ENCODE measurements around the gene FLT3. TPM values are rescaled to one million over a fixed set of nuclear protein-coding genes. Genes with fewer than 3 reads are reported as not detected.

Gene FLT3
- total and polyA plus RNA-seq, 4 donors: 0.14 to 0.84 (median 0.42) TPM

DNA sequence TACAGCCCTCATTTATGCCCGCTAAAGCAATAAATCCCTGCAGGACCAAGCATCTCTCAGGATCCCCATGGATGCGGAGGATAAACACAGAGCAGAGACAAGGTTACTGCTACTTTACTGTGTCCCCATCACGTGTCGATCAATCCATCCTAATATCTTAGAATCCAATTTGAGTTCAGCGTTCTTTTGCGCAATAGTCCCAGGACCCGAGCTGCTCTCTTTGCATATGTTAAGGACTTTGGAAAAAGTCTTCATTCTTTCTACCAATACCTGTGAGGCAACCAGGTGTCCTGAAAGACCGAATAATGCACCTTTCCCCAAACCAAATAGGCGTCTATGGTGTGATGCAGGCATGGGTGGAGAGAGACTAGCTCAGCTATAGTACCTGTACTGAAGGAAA lies 73.9 kb downstream of the FLT3 start:
- DNase-seq (ENCODE audit: low spot score): no peak
- 85% methylated on average over 9 of the region's 9 CpGs for WGBS
- H3K4me3 ChIP-seq (ENCODE audit: low read depth in 1 of 3, low read length in 3 of 3): no peak overlapping the region
- no peak overlapping the region for H3K27ac ChIP-seq (ENCODE audit: low read depth in 1 of 2, low read length in 2 of 2)
- H3K9ac ChIP-seq (ENCODE audit: low read depth in 1 of 2, low read length in 2 of 2): no peak overlapping the region
- TF ChIP-seq FOXA1 (IDR thresholded peaks at IDR 0.05): no peak
- TF ChIP-seq FOXA2 (IDR thresholded peaks at IDR 0.05): no peak
- no peak for TF ChIP-seq RAD21 (IDR thresholded peaks at IDR 0.05)
- TF ChIP-seq, protein P1, sequence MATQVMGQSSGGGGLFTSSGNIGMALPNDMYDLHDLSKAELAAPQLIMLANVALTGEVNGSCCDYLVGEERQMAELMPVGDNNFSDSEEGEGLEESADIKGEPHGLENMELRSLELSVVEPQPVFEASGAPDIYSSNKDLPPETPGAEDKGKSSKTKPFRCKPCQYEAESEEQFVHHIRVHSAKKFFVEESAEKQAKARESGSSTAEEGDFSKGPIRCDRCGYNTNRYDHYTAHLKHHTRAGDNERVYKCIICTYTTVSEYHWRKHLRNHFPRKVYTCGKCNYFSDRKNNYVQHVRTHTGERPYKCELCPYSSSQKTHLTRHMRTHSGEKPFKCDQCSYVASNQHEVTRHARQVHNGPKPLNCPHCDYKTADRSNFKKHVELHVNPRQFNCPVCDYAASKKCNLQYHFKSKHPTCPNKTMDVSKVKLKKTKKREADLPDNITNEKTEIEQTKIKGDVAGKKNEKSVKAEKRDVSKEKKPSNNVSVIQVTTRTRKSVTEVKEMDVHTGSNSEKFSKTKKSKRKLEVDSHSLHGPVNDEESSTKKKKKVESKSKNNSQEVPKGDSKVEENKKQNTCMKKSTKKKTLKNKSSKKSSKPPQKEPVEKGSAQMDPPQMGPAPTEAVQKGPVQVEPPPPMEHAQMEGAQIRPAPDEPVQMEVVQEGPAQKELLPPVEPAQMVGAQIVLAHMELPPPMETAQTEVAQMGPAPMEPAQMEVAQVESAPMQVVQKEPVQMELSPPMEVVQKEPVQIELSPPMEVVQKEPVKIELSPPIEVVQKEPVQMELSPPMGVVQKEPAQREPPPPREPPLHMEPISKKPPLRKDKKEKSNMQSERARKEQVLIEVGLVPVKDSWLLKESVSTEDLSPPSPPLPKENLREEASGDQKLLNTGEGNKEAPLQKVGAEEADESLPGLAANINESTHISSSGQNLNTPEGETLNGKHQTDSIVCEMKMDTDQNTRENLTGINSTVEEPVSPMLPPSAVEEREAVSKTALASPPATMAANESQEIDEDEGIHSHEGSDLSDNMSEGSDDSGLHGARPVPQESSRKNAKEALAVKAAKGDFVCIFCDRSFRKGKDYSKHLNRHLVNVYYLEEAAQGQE (IDR thresholded peaks at IDR 0.05): no peak
- no peak for TF ChIP-seq YY1 (IDR thresholded peaks at IDR 0.05)
- no peak for TF ChIP-seq NR2F2 (IDR thresholded peaks at IDR 0.05)
- TF ChIP-seq TAF1 (conservative IDR thresholded peaks at IDR 0.05): no peak
- no peak for TF ChIP-seq HNF4A (conservative IDR thresholded peaks at IDR 0.05)
- TF ChIP-seq, protein P2, sequence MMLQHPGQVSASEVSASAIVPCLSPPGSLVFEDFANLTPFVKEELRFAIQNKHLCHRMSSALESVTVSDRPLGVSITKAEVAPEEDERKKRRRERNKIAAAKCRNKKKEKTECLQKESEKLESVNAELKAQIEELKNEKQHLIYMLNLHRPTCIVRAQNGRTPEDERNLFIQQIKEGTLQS (IDR thresholded peaks at IDR 0.05): no peak
- no peak for TF ChIP-seq CTCF (IDR thresholded peaks at IDR 0.05; ENCODE audit: low read depth, low read length, missing input control)
- TF ChIP-seq ZBTB33 (IDR thresholded peaks at IDR 0.05): no peak
- H3K27me3 ChIP-seq (ENCODE audit: control insufficient read depth in 4 of 4, insufficient read depth in 4 of 4, low read length in 3 of 4): no peaks in the 10 kb centered on the region
- peaks cover 0 to 7% (median 5%) of the 10 kb centered on the region in 4 donors for H3K4me1 ChIP-seq (ENCODE audit: control insufficient read depth in 4 of 4, insufficient read depth in 4 of 4, low read length in 3 of 4)
- H3K36me3 ChIP-seq (ENCODE audit: control insufficient read depth in 4 of 4, insufficient read depth in 3 of 4, low read depth in 1 of 4, low read length in 3 of 4): no peaks in the 10 kb centered on the region
- no peaks in the 10 kb centered on the region for H3K9me3 ChIP-seq (ENCODE audit: control insufficient read depth in 4 of 4, low read length in 3 of 4)

GRCh38 chr13:28022848-28023518 lies 77.4 kb downstream of the FLT3 start:
- no peaks in the 10 kb centered on the region for H3K36me3 ChIP-seq (ENCODE audit: control insufficient read depth in 4 of 4, insufficient read depth in 3 of 4, low read depth in 1 of 4, low read length in 3 of 4)
- TF ChIP-seq, protein P1 (IDR thresholded peaks at IDR 0.05): no peak
- TF ChIP-seq, protein P2 (IDR thresholded peaks at IDR 0.05): no peak
- TF ChIP-seq HNF4G (IDR thresholded peaks at IDR 0.05): no peak
- no peak for TF ChIP-seq CTCF (IDR thresholded peaks at IDR 0.05; ENCODE audit: low read depth, low read length, missing input control)
- no peak for TF ChIP-seq ZBTB33 (IDR thresholded peaks at IDR 0.05)
- no peak for TF ChIP-seq RXRA (IDR thresholded peaks at IDR 0.05)

More at GRCh38 chr13:28022848-28023518, 77.4 kb downstream of the FLT3 start:
- DNase-seq (ENCODE audit: low spot score): no peak
- Histone ChIP-seq H3K4me3 (ENCODE audit: low read depth in 1 of 3, low read length in 3 of 3) (no peak overlapping the region), H3K9ac (ENCODE audit: low read depth in 1 of 2, low read length in 2 of 2) (no peak overlapping the region), H3K27ac (ENCODE audit: low read depth in 1 of 2, low read length in 2 of 2) (no peak overlapping the region), H3K9me3 (ENCODE audit: control insufficient read depth in 4 of 4, low read length in 3 of 4) (no peaks in the 10 kb centered on the region), H3K4me1 (ENCODE audit: control insufficient read depth in 4 of 4, insufficient read depth in 4 of 4, low read length in 3 of 4) (peaks cover 0 to 7% (median 5%) of the 10 kb centered on the region in 4 donors), H3K27me3 (ENCODE audit: control insufficient read depth in 4 of 4, insufficient read depth in 4 of 4, low read length in 3 of 4) (no peaks in the 10 kb centered on the region)
- 73% methylated on average over 9 of the region's 9 CpGs for WGBS

Data from liver (tissue), 9 donors.